HepG2 (cell line): ENCODE measurements around the gene RAP1GAP2. TPM values are rescaled to one million over a fixed set of nuclear protein-coding genes. Genes with fewer than 3 reads are reported as not detected.

ENCODE experiments used
- ATAC-seq: fragments of 200-7000 bp; cut with Tn5 transposase; 3 replicates; pipeline ENCODE4 v1.9.1; 2020; ENCODE audit warnings: mild to moderate bottlenecking, moderate library complexity
- BruUV-seq: library from RNA; stranded (reverse); fragments of 400-500 nt; replicated peaks from 2 replicates; lab custom pipeline; 2021; lab: Mats Ljungman, UMichigan
- CTCF ChIA-PET: fragments of 300-600 bp; formaldehyde crosslinking; extraction: SDS; loops from one replicate; lab custom pipeline; 2021; ENCODE audit warnings: low total read pairs, inconsistent platforms, low intra/inter-chr PET ratio; lab: Yijun Ruan, JAX
- POLR2A ChIA-PET: fragments of 350-600 bp; sonication (Branson Sonifier 250); formaldehyde crosslinking; loops from one replicate; lab custom pipeline; 2020; ENCODE audit warnings: antibody characterized with exemption, inconsistent platforms; lab: Yijun Ruan, JAX
- DNase-seq: peaks from one replicate; pipeline ENCODE4 v3.0.0-alpha.2; 2015; ENCODE audit warnings: low spot score
- FAIRE-seq: peaks from 3 replicates; lab custom pipeline; 2011; peaks lifted over from hg19 to GRCh38; lab: Jason Lieb, UNC
- H2AFZ ChIP-seq: one replicate; pipeline ENCODE4 v1.6.1; 2011; ENCODE audit warnings: low read length, inconsistent platforms
- H3K27ac ChIP-seq: fragments of 300-600 bp; 3 replicates; pipeline ENCODE4 v1.8.0; 2011; ENCODE audit warnings: mixed run types, mild to moderate bottlenecking, mixed read lengths, low read length, inconsistent platforms; ENCODE audit not compliant: insufficient read depth; ENCODE audit errors: extremely low read length
- H3K27me3 ChIP-seq, 2 experiments: fragments of 200-600 bp in 1 of 2; 2 replicates in 1 of 2; 3 replicates in 1 of 2; pipeline versions ENCODE4 v1.6.0 to v1.8.0; 2011; ENCODE audit warnings: low read length in 2 of 2, mild to moderate bottlenecking in 2 of 2, moderate library complexity in 2 of 2, inconsistent platforms in 1 of 2; ENCODE audit not compliant: insufficient read depth in 2 of 2, control insufficient read depth in 1 of 2
- H3K36me3 ChIP-seq, 2 experiments: fragments of 200-600 bp in 1 of 2; replicated peaks in 1 of 2; 2 replicates in 1 of 2; 3 replicates in 1 of 2; pipeline versions ENCODE4 v1.5.1 to v1.8.0; 2011; ENCODE audit warnings: low read length in 2 of 2, inconsistent platforms in 1 of 2; ENCODE audit not compliant: insufficient read depth in 2 of 2, control insufficient read depth in 1 of 2
- H3K4me1 ChIP-seq: 2 replicates; pipeline ENCODE4 v1.5.1; 2012; ENCODE audit warnings: low read length, inconsistent platforms; ENCODE audit not compliant: insufficient read depth
- H3K4me2 ChIP-seq: 2 replicates; pipeline ENCODE4 v1.6.0; 2011; ENCODE audit warnings: low read depth, low read length, inconsistent platforms
- H3K4me3 ChIP-seq, 3 experiments: fragments of 200-600 bp in 1 of 3; sonication (generic), shearing (Covaris generic) in 1 of 3; replicated peaks in 1 of 3; 2 replicates each; pipeline ENCODE4 v1.5.1; 2011 to 2016; ENCODE audit warnings: low read length in 3 of 3, inconsistent platforms in 2 of 3, low read depth in 2 of 3, mild to moderate bottlenecking in 2 of 3, control low read depth in 1 of 3, mixed read lengths in 1 of 3; ENCODE audit not compliant: insufficient read depth in 1 of 3
- H3K79me2 ChIP-seq: one replicate; pipeline ENCODE4 v1.6.1; 2011; ENCODE audit warnings: low read length, inconsistent platforms; ENCODE audit not compliant: insufficient read depth
- H3K9ac ChIP-seq: 2 replicates; pipeline ENCODE4 v1.6.0; 2011; ENCODE audit warnings: mild to moderate bottlenecking, low read depth, low read length, inconsistent platforms; ENCODE audit not compliant: insufficient read depth
- H3K9me3 ChIP-seq: 2 replicates; pipeline ENCODE4 v1.5.1; 2012; ENCODE audit warnings: mild to moderate bottlenecking, low read length
- H4K20me1 ChIP-seq: 2 replicates; pipeline ENCODE4 v1.6.0; 2011; ENCODE audit warnings: inconsistent platforms, mild to moderate bottlenecking, low read length, moderate library complexity; ENCODE audit not compliant: insufficient read depth
- ARNT ChIP-seq: fragments of 450-650 bp; IDR thresholded peaks from 2 replicates; pipeline ENCODE4 v1.6.1; 2017
- BCL6 ChIP-seq: IDR thresholded peaks from 2 replicates; pipeline ENCODE4 v1.6.1; 2016; ENCODE audit warnings: missing genetic modification reagents, missing compliant biosample characterization
- EEA1 ChIP-seq: sonication (generic); formaldehyde crosslinking; IDR thresholded peaks from 2 replicates; pipeline ENCODE4 v1.5.1; 2020; ENCODE audit warnings: mild to moderate bottlenecking, missing genetic modification reagents, borderline replicate concordance
- HNF4A ChIP-seq: sonication (generic); formaldehyde crosslinking; IDR thresholded peaks from 2 replicates; pipeline ENCODE4 v1.4.0; 2020; ENCODE audit warnings: missing genetic modification reagents
- MAF1 ChIP-seq: sonication (generic); formaldehyde crosslinking; IDR thresholded peaks from 2 replicates; pipeline ENCODE4 v1.5.0; 2020; ENCODE audit warnings: missing genetic modification reagents, borderline replicate concordance
- MIER3 ChIP-seq: IDR thresholded peaks from 2 replicates; pipeline ENCODE4 v1.6.1; 2016; ENCODE audit warnings: missing compliant biosample characterization, borderline replicate concordance
- MTF1 ChIP-seq: sonication (generic); formaldehyde crosslinking; IDR thresholded peaks from 2 replicates; pipeline ENCODE4 v1.5.0; 2020; ENCODE audit warnings: missing genetic modification reagents
- MZF1 ChIP-seq: sonication (generic); formaldehyde crosslinking; IDR thresholded peaks from 2 replicates; pipeline ENCODE4 v1.8.1; 2023; ENCODE audit warnings: mild to moderate bottlenecking, missing genetic modification reagents, borderline replicate concordance
- NCOA2 ChIP-seq: sonication (generic); formaldehyde crosslinking; IDR thresholded peaks from 2 replicates; pipeline ENCODE4 v1.8.0; 2022; ENCODE audit warnings: inconsistent platforms
- SMAD3 ChIP-seq: sonication (generic); formaldehyde crosslinking; IDR thresholded peaks from 2 replicates; pipeline ENCODE4 v1.4.0; 2020; ENCODE audit warnings: missing genetic modification reagents
- SMC3 ChIP-seq: IDR thresholded peaks from 2 replicates; pipeline ENCODE4 v1.6.1; 2011; ENCODE audit warnings: low read length, improper control_type of control experiment
- SPEN ChIP-seq: sonication (generic); formaldehyde crosslinking; IDR thresholded peaks from 2 replicates; pipeline ENCODE4 v1.5.1; 2020; ENCODE audit warnings: low read depth, mild to moderate bottlenecking, missing genetic modification reagents
- STAG1 ChIP-seq: sonication (generic); formaldehyde crosslinking; IDR thresholded peaks from 2 replicates; pipeline ENCODE4 v1.4.0; 2020; ENCODE audit warnings: missing genetic modification reagents
- SYNCRIP ChIP-seq: fragments of 200-400 bp; formaldehyde crosslinking; IDR thresholded peaks from 2 replicates; pipeline ENCODE4 v1.6.1; 2018; ENCODE audit warnings: mild to moderate bottlenecking, low read depth, low read length; ENCODE audit not compliant: insufficient read depth
- TCF7L2 ChIP-seq: IDR thresholded peaks from 2 replicates; pipeline ENCODE4 v1.6.1; 2011; ENCODE audit warnings: mild to moderate bottlenecking, low read depth, low read length, moderate library complexity
- XRCC5 ChIP-seq: fragments of 200-400 bp; formaldehyde crosslinking; optimal IDR thresholded peaks from 2 replicates; pipeline ENCODE3; 2017; ENCODE audit warnings: mild to moderate bottlenecking, low read length
- ZBTB8A ChIP-seq: sonication (generic); formaldehyde crosslinking; IDR thresholded peaks from 2 replicates; pipeline ENCODE4 v1.4.0; 2020; ENCODE audit warnings: mild to moderate bottlenecking, low read depth, missing genetic modification reagents, borderline replicate concordance
- ZEB1 ChIP-seq: IDR thresholded peaks from 2 replicates; pipeline ENCODE4 v1.6.1; 2012; ENCODE audit warnings: mild to moderate bottlenecking, low read depth, inconsistent platforms; ENCODE audit not compliant: insufficient replicate concordance
- ZFY ChIP-seq: sonication (generic); formaldehyde crosslinking; IDR thresholded peaks from 2 replicates; pipeline ENCODE4 v1.4.0; 2020; ENCODE audit warnings: missing genetic modification reagents
- ZMAT3 ChIP-seq: sonication (generic); formaldehyde crosslinking; conservative IDR thresholded peaks from 2 replicates; pipeline ENCODE4 v1.7.0; 2021; ENCODE audit warnings: missing genetic modification reagents
- ZNF383 ChIP-seq: sonication (generic); formaldehyde crosslinking; IDR thresholded peaks from 2 replicates; pipeline ENCODE4 v1.4.0; 2020; ENCODE audit warnings: missing genetic modification reagents, mild to moderate bottlenecking, borderline replicate concordance
- ZNF44 ChIP-seq: sonication (generic); formaldehyde crosslinking; IDR thresholded peaks from 2 replicates; pipeline ENCODE4 v1.5.1; 2020; ENCODE audit warnings: mild to moderate bottlenecking, missing genetic modification reagents
- ZNF564 ChIP-seq: sonication (generic); formaldehyde crosslinking; IDR thresholded peaks from 2 replicates; pipeline ENCODE4 v1.8.1; 2023; ENCODE audit warnings: mild to moderate bottlenecking, missing genetic modification reagents
- ZNF790 ChIP-seq: sonication (generic); formaldehyde crosslinking; IDR thresholded peaks from 2 replicates; pipeline ENCODE4 v1.8.0; 2022; ENCODE audit warnings: missing genetic modification reagents, mild to moderate bottlenecking, borderline replicate concordance
- ZSCAN30 ChIP-seq: sonication (generic); formaldehyde crosslinking; IDR thresholded peaks from 2 replicates; pipeline ENCODE4 v1.5.0; 2020; ENCODE audit warnings: mild to moderate bottlenecking, missing genetic modification reagents
- WGBS: methylation state at CpG from one replicate; pipeline ENCODE4 v1.1.6; 2017; ENCODE audit warnings: low lambda C conversion rate; 5-methylcytosine and 5-hydroxymethylcytosine counted together
- in situ Hi-C: cut with HindIII; loops from 2 replicates; pipeline ENCODE4 v1.10.0; 2017; ENCODE audit warnings: low pct_unique_long_range_greater_than_20kb; ENCODE audit not compliant: extremely low pct_ligation_motif_present
- intact Hi-C: fragments of 100-400 bp; cut with micrococcal nuclease; formaldehyde crosslinking; loops from one replicate; pipeline ENCODE4 v1.10.0; 2022; ENCODE audit not compliant: unreplicated experiment
- polyA plus RNA-seq, 8 experiments: library from polyadenylated mRNA; depleted of rRNA in 3 of 8; stranded (reverse) in 7 of 8; unstranded in 1 of 8; fragments of >200 nt; fragmentation: Illumina TruSeq in 4 of 8; extraction: Trizol in 4 of 8; gene quantifications; 2 replicates each; pipeline versions ENCODE4 v1.2.1 to v1.2.3, GENCODE V29; 2011 to 2016; ENCODE audit warnings: low read depth in 4 of 8, missing spikeins in 1 of 8, mixed read lengths in 1 of 8; ENCODE audit not compliant: insufficient read depth in 1 of 8
- total RNA-seq, 5 experiments: library from RNA; depleted of rRNA; stranded (reverse); fragments of >200 nt; fragmentation: Illumina TruSeq; extraction: Trizol; gene quantifications; 2 replicates each; pipeline ENCODE4 v1.2.3, GENCODE V29; 2016; ENCODE audit warnings: low read depth in 1 of 5
- TF ChIP-seq, protein P1 (sequence below): IDR thresholded peaks from 2 replicates; pipeline ENCODE4 v1.6.1; 2016; ENCODE audit warnings: missing compliant biosample characterization, missing genetic modification reagents, borderline replicate concordance

RAP1GAP2 gene
- total and polyA plus RNA-seq, 2 of the 13 experiments (the other 11 are each of a cell fraction or from before 2014, with no cell fraction given), result 10.9 to 12.0 TPM

DNA sequence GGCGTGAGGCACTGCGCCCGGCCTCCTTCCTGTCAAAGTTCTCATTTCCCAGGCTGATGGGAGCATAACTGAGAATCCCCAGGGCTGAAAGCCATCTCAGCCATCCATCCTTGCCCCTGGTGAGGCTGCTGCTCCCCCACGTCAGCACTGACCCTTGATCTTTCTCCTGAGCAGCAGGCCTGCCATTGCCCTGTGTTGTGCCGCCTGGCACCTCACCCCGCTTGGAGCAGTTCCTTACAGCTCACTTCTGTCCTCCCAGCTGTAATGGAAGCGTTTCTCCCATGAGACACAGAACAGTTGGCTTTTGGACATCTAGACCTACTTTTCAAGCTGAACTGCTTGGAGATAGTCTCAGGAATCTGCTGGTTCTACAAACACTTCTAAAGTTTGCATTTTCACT, 215.7 kb downstream of the RAP1GAP2 start (continued):
- TF ChIP-seq MIER3 (no peak), TCF7L2 (no peak), NCOA2 (CRISPR knock-in tag) (no peak), ZNF564 (CRISPR knock-in tag) (no peak), ZSCAN30 (CRISPR knock-in tag) (no peak), MZF1 (CRISPR knock-in tag) (no peak), HNF4A (no peak), ZNF790 (CRISPR knock-in tag) (no peak), ZEB1 (no peak), SYNCRIP (no peak), SPEN (CRISPR knock-in tag) (no peak)
- TF ChIP-seq, protein P1, sequence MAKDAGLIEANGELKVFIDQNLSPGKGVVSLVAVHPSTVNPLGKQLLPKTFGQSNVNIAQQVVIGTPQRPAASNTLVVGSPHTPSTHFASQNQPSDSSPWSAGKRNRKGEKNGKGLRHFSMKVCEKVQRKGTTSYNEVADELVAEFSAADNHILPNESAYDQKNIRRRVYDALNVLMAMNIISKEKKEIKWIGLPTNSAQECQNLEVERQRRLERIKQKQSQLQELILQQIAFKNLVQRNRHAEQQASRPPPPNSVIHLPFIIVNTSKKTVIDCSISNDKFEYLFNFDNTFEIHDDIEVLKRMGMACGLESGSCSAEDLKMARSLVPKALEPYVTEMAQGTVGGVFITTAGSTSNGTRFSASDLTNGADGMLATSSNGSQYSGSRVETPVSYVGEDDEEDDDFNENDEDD (CRISPR knock-in tag), result no peak

DNA sequence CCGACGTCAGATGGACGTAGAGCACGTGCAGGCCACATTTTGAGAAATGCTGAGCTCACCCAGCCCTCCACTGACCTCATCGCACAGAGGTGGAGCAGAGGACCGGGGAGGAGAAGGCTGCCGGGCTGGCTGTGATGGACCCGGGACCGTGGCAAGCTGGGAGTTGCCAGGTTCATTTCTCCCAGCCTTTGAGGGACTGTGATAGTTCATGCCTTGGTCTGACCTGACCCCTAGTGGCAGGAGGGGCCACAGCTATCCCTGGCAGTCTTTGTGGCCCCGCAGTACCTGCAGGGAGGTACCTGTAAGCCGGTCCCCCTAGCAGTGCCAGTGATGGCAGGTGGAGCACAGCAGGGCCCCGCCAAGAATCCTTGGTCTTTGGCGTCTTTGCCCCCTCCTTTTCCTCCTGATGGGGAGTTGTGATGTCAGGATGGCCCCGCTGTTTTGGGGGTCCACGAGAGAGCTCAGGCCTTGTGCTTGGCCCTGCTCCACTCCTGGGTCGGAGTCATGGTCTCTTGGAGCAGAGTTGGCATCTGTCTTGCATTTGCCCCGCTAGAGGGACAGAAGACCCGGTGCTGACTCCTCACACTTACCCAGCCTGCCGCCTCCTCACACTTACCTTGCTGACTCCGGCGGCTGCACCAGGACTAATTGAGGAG, 216.8 kb downstream of the RAP1GAP2 start:
- no TSS peak for BruUV-seq
- Histone ChIP-seq H3K9me3 (no peaks in the 10 kb centered on the region), H3K9ac (no peak overlapping the region), H3K4me3 (no peak overlapping the region), H3K27me3 (no peaks in the 10 kb centered on the region), H2AFZ (no peak overlapping the region), H3K27ac (no peak overlapping the region), H3K4me1 (no peaks in the 10 kb centered on the region), H4K20me1 (no peaks in the 10 kb centered on the region), H3K36me3 (peaks cover 9 to 25% of the 10 kb centered on the region in 2 experiments), H3K4me2 (no peak overlapping the region), H3K79me2 (no peaks in the 10 kb centered on the region)
- 74% methylated on average over 15 of the region's 21 CpGs for WGBS
- ATAC-seq (peak; percentile 96), DNase-seq (peak; percentile 53), FAIRE-seq (peak; percentile 56)
- in situ Hi-C loops (loop anchor here (10.0 kb wide), 1 partner anchor 158 kb away; no protein-coding TSS in a partner anchor), intact Hi-C loops (loop anchor here (1.0 to 2.0 kb wide), 2 partner anchors 82 to 185 kb away; no protein-coding TSS in a partner anchor)
- ChIA-PET POLR2A (interaction anchor here (0.9 kb wide), 1 partner anchor 176 kb away, joined by 3 read pairs; no protein-coding TSS in a partner anchor), CTCF (interaction anchor here (1.0 to 2.3 kb wide), 7 partner anchors 83 to 227 kb away, joined by 3 to 20 read pairs (median 5); no protein-coding TSS in a partner anchor)
- TF ChIP-seq STAG1 (CRISPR knock-in tag), result peak; percentile 95
- no peak for TF ChIP-seq ARNT
- TF ChIP-seq MAF1 (CRISPR knock-in tag), result no peak
- no peak for TF ChIP-seq EEA1
- TF ChIP-seq ZNF383 (CRISPR knock-in tag), result no peak
- TF ChIP-seq MTF1 (CRISPR knock-in tag), result no peak
- no peak for TF ChIP-seq ZNF44 (CRISPR knock-in tag)
- no peak for TF ChIP-seq ZFY (CRISPR knock-in tag)
- peak; percentile 27 for TF ChIP-seq XRCC5
- no peak for TF ChIP-seq ZBTB8A (CRISPR knock-in tag)
- no peak for TF ChIP-seq ZMAT3 (CRISPR knock-in tag)
- TF ChIP-seq BCL6, result no peak
- TF ChIP-seq SMAD3, result no peak
- peak; percentile 92 for TF ChIP-seq SMC3
